Fibroblast of skin of left biceps (primary cell): Measurements from ENCODE around the gene LGMN.

Experiments used
- DNase-seq, 2 experiments: peaks; one replicate each; pipeline ENCODE4 v3.0.0-alpha.2; 2013; ENCODE audit warnings: low read depth in 2 of 2

The LGMN gene

DNA sequence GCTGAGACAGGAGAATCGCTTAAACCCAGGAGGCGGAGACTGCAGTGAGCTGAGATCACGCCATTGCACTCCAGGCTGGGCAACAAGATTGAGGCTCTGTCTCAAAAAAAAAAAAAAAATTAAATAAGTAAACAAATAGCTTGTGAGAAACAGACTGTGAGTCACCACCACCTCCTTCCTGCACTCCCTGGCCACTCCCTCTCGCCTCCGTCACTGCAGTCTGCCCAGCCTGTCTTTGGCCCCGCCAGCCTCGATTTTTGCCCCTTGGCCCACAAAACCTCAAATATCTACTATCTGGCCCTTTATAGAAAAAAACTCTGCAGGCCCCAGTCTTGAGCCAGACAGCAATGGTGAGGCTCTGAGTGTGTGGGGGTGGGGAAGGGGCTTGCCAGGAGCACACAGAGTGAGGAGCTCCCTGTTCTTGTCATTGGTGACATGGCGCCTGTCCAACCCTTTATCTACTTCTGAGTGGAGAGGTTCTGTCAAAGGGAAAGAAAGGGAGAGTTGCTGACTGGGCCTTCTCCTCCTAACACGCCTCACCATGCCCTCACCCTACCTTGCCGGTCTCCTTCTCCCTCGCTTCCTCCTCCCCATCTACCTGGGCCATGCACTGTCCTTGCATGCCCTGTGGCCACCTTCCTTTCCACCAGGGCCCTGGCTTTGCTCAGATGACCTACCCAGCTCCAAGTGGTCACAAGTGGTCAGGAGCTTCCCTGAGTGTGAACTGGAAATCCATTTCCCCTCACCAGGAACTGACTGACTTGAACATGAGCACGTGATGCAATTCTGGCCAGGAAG, 22.1 kb downstream of the LGMN start:
- DNase-seq: no peak

DNA sequence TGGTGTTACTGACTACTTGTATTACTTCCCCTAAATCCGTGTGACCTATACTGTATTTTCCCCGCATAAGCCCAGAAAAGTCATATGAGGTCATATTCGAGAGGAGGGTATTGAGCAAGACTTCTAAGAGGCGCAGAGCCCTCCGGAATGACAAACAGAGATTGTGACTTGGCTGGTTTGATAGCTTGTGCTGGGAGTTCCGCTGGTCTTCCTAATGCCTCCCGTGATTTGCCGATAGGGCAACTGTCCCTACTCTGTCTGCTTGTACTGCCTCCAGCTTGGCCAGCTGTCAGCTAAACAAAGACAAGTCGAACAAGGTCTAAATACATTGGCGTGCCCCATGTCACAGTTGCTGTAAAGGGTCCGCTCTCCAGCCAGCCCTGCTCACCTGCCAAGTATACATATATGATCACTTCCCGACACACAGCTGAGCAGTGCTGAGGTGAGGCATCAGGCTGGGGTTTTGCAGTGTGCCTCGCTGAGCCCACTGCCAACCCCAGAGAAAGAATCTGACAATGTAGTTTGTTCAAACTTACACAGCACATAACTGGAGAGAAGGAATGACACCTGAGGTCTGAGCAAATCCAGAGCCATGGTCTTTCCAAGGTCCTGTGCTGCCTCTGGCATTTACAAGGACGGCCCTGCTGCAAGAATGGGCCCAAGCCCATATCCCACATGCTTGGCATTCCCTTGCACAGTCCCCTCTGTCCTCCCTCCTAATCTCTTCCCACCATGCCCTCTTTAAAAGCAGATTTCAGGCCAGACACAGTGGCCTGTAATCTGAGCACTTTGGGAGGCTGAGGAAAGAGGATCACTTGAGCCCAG, 23.7 kb downstream of the LGMN start:
- no peak for DNase-seq

DNA sequence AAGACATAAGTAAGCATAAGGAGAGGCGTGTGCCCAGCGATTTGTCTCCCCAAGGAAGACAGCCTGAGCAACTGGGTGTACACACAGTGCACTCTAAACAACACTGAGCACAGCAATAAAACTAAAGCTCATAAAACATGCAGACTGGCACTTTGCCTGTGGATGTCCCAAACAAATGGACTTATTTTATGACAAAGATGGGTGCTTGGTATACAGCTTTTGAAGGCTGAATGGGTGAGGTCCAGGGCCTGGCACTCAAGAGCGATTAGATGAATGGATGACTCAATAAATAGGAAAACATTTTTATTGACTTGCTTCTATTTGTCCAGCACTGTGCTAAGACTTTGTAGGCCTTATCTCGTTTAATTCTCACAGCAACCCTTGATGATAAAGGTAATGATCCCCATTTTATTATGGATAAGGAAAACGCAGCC, 28.5 kb downstream of the LGMN start:
- no peak for DNase-seq

DNA sequence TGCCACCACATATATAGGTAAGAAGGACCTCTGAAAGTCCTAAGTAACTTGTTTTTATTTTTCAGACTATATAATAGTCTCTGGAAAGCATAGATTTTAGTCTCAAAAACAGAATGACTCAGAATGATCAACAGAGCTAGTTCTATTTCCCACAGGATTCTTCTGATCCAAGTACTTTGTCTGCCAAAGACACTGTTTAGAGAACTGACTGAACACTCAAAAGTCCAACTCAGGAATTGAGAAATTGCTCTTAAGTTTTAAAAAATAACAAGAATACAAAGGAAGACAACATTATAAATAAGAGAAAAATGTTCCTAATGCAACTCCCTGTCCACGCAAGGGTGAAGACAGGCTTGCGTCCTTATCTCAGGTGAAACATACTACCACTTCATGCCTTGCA, 29.0 kb downstream of the LGMN start:
- no peak for DNase-seq

DNA sequence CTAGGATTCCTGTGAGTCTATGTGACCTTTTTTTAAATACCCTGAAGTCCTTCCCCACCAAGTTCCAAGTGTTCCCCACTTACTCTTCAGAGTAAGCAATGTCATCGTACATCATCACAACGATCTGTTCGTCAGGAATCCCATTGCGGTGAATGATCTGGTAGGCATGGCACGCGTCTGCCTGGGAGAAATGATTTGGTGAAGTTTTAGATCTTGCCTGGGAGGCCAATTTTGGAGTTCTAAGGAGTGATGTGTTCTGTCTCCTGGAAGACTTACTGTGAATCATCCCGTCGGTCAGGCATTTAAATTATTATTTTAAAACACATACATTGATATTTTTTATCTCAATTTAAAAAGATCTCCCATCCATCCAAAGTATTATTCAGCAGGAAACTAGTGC, 29.8 kb downstream of the LGMN start:
- peak; percentile 28 to 32 for DNase-seq

DNA sequence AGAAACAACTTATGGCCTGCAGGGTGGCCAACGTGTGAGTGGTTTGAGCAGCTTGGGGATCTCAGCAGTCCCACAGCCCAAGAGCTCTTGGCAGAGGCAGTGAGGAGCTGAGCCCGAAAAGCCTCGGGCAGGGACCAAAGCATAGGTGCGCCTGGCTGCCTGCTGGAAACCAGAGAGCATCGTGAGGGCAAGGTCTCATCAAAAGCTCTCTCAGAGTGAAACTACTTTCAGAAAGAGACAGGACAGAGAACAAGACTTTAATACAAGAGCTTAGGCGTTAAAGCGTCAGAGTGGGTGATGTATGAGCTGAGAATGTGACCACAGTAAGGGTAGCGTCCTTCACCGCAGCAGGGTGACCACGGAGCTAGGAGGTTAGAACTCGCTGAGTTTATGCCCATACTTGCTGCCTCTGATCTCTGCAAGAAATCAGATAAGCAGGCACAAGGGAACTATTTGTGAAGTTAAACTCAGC, 30.8 kb downstream of the LGMN start:
- no peak for DNase-seq

DNA sequence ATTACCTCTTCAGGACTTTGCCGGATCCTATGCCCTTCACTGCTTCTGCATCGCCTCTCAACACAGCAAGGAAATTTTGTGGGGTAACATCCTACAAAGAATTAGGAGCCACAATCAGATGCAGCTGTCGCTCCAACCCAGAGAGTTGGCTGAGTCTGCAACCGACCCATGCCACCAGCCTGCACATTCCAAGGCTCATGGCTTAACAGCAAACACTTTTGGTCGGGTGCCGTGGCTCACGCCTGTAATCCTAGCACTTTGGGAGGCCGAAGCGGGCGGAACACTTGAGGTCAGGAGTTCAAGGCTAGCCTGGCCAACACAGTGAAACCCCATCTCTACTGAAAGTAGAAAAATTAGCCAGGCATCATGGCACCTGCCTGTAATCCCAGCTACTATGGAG, 32.3 kb downstream of the LGMN start:
- DNase-seq: no peak

DNA sequence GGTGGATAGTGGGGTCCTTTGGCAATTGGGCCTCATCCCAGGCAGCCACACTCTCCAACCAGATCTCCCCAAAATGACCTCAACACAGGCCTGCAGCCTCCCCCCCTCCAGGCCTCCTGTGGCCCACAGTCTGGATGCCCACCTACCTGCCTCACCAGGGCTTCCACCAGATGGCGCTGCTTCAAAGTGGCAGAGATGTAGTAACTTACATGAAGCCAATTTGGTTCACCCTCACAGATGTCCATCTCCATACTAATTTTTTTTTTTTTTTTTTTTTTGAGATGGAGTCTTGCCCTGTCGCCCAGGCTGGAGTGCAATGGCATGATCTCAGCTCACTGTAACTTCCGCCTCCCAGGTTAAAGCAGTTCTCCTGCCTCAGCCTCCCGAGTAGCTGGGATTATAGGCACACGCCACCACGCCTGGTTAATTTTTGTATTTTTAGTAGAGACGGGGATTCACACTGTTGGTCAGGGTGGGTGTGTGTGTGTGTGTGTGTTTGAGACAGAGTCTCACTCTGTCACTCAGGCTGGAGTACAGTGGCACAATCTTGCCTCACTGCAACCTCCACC, 33.6 kb downstream of the LGMN start:
- peak in 1 of 2 experiments; percentile 12 for DNase-seq

DNA sequence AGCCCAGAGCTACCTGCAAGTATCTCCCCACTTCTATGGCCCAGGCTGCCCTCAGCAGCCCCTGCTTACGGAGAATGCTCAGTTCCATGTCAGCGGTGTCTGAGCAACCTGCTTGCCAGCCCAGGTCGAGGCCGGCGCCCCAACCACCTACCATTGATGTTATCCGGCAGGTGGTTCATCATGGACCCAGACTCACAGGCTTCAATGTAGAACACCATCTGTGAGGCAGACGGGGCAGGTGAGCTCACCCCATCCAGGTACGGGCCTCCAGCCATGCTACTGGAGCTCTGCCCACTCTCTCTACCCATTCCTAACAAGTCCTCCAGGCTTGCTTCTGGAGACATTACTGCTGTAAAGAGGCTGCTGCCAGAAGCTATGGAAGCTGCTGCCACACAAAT, 35.8 kb downstream of the LGMN start:
- DNase-seq: no peak

DNA sequence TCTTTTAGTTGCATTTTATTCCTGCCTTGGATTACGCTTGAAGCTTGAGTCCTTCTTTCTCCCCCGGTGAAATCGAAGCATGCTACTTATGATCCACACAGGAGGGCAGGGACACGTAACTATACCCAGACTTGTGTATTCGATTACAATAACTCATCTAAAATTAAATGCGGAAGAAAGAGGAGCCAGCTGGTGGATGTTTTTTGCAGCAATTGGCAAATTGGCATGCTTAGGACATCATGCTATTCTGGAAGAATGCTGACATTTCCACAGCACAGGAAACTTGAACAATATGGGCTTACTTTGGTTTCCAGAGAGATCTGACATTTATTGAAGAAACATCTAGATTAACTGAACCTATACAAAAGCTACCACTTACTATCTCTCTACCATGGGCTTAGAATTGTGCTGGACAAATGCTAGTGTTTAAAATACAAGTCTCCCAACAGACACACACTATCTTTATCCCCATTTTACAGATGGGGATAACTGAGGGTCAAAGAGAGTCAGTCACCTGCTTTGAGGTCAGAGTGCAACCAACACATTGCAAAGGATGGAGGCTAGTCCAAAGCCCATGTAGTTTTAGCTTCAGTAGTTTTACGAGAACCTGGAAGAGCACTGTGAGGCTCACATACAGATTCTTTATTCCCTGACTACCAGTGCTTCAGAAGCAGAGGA, 36.3 kb downstream of the LGMN start:
- DNase-seq: no peak

DNA sequence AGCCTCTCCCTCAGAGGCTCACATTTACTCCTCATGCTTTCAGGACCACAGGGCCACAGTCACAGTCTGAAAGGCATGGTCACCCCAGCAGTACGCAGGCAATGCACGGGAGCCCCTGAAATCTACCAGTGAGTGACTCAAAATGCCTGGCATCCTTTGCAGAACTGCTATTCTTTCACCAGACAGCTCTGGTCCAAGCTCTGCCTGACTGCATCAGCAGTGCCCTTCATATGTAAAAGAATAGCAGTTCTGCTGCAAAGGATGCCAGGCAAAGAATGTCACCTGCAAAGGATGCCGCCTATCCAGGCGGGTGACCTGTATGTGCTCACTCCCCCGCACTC, 38.5 kb downstream of the LGMN start:
- no peak for DNase-seq

DNA sequence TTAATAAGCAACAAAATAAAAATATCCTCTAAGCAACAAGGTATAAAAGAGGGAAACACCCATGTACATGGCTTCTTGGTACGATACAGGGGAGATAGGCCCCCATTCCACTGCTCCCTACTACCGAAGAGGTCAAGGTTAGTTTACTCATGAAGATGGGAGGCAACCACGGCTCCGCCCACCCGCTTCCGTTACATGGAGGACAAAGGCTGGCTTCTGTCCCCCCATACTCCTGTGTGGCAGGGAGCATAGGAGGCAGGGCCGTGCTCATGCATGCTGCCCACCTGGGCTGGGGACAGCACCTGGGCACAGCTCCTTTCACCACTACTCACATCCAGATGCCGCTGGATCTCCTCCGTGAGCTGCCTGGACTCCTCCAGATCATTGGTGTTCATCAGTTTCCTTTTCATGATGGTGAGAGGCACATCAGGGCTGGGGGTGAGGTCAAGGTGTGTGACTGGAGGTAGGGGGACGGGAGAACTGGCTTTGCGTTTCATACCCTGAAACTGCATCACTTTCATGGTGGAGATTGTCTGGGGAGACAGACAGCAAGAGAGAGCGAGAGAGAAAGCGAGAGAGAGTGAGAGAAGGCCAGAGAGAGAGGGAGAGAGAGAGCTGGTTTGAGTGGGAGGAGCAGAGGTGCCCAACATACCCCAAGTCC, 39.0 kb downstream of the LGMN start:
- DNase-seq: no peak

DNA sequence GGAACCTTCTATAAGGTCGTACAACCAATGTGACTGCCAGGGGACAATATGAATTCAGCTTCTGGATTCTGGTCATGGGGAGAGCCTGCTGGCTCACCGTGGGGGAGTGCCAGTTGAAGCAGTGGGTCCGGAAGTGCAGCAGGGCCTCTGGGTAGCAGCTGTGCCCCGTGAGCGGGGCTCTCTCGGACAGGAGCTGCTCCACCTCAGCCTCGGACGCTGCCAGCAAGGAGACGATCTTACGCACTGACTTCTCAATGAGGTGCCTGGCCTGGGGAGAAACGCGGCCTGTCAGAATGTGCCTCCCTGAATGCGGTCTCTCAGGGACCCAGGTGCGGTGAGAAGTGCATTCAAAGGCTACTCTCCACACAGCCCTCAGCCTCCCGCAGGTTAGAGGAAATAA, 42.0 kb downstream of the LGMN start:
- DNase-seq: no peak

DNA sequence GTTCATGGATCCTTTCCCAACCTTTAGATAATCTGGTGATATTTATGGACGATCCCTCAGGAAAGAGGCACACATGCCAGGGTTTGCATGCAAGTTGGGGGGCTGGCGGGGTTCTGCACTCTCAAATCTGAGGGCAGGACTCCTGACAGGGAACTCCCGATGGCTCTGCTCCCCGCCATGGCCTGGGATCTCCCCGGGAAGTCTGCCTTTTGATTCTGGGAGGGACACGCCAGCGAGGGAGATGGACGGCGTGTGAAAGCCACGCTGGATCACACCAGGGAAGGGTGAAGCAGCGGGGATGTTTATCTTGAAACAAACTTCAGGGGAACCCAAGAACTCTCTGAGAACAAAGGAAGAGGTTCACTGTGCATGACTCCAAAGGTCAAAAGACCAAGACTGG, 43.6 kb downstream of the LGMN start:
- DNase-seq: no peak

DNA sequence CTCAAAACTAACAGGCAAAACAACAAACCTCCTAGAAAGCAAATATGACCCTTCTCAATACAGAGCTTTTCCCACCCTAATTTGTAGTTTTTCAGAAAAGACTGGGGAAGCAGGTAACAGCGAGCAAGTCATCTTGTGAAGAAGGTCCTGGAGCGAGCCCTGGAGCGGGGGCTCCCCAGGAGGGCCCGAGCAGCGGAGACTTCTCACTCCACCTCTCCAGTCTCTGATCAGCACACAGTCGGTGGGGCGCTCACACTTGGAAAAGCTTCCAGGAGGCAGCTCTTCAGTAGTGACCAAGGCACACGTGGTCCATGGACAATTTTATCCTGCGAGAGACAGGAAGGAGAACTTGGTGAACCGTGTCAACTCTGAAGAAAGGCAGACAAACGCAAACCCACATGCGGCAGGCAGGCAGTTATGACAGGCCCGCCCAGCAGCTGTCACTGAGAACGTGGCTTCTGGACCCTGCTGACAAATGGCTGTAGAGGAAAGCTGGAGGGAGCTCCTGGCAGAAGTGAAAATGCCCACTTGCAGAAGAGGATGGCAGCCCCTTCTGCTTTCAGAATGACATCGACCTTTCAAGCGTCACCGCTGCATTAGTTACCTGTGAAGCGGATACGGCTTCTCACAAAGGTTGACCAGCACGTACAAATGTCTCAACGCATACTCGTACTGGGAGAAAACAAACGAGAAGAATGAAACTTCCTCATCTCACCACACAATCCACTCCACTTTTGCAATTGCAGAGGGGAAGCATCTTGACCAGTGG, 44.2 kb downstream of the LGMN start:
- no peak for DNase-seq

DNA sequence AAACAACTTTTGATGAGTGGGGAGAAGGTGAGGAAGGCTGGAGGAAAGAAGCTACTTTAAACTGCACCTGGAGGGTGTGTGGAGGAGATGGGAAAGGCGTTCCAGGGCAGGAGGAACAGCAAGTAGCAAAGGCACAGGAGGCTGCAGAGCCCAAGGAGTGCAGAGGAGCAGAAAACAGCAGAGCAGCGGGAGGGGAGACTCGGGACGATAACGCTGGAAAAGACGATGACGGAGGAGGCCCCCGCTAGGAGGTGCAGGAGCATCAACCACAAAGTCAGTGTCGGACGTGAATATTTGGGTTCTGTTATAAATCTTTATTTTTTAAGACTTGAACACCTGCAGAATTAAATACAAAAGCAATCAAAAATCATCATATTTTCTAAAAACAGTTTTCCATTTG, 44.9 kb downstream of the LGMN start:
- DNase-seq: no peak

DNA sequence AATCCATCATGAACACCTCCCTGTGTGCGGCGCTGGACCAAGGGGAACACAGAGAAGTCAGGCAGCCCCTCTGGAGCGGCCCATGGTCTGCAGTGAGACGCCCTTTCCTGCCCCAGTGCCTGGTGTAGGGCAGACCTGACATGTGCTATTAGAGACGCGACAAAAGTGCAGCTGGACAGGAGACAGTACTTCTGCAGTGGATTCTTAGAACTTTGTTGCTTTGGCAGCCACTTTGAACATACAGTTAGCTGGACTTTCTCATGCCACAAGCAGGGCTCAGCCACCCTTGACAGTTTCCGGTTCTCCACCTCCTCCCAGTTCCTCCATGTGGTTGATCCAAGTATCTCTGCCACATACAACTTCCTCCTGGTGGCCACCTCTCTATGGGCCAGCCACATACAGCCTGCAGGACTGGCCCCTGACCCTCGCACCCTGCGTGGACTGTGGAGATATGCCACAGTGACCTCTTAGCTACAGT, 45.9 kb downstream of the LGMN start:
- no peak for DNase-seq

DNA sequence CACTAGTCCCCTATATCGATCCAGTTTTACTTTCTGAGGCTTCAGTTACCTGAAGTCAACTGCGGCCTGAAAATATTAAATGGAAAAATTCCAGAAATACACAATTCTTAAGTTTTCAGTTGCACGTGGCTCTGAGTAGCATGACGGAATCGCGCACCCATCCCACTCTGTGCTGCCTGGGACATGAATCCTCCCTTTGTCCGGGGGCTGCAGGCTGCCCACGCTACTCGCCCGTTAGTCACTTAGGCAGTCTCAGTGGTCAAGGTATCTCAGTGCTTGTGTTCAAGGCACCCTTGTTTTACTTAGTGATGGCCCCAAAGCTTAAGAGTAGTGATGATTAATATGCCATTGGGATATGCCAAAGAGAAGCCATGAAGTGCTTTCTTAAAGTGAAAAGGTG, 46.6 kb downstream of the LGMN start:
- DNase-seq: no peak

DNA sequence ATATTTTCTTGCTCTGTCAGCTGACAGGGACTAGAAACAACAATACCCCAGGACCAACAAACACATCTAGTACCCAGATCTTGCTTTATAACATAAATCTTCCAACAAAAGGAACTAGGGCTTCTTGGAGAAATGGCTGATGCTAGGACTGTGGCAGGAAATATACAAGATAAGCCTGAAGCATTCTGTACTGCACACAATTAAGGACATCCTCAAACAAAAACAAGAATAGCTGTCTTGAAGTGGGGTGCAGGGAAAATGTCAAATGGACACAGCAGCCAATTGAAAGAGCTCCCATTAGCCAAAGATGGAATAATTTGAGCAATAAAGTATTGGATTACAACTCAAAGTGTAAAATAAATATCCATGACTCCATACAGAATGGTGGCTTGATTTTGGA, 50.0 kb downstream of the LGMN start:
- DNase-seq: no peak

DNA sequence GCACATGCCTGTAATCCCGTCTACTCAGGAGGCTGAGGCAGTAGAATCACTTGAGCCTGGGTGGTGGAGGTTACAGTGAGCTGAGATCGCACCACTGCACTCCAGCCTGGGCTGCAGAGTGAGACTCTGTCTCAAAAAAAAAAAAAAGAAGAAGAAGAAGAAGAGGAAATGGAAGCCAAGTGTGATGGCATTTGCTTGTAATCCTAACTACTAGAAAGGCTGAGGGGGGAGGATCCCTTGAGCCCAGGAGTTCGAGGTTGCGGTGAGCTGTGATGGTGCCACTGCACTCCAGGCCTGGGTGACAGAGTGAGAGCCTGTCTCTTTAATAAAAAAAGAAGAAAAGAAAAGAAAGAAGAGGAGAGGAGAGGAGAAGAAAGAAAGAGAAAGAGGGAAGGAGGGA, 52.1 kb downstream of the LGMN start:
- no peak for DNase-seq

DNA sequence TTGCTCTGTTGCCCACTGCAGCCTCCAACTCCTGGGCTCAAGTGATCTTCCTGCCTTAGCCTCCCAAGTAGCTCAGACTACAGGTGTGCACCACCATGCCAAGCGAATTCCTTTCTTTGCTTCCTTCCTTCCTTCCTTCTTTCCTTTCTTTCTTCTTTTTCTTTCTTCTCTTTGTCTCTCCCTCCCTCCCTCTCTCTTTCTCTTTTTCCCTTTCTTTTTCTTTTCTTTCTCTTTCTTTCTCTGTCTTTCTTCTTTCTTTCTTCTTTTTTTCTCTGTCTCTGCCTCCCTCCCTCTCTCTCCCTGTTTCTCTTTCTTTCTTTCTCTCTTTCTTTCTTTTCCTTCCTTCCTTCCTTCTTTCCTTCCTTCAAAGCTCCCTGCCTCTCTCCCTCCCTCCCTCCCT, 52.9 kb downstream of the LGMN start:
- no peak for DNase-seq
